SK-N-SH (cell line): ENCODE data around the gene TXNDC11. TPM values are rescaled to one million over a fixed set of nuclear protein-coding genes. Genes with fewer than 3 reads are reported as not detected.

Source experiments
- CTCF ChIA-PET: fragments of 300-600, 350-600 bp; formaldehyde crosslinking; extraction: SDS; loops from one replicate; lab custom pipeline; 2021; lab: Yijun Ruan, JAX
- POLR2A ChIA-PET: fragments of 350-600 bp; sonication (Branson Sonifier 250); formaldehyde crosslinking; extraction: SDS; loops from one replicate; lab custom pipeline; 2020; ENCODE audit warnings: antibody characterized with exemption, inconsistent platforms; lab: Yijun Ruan, JAX
- DNase-seq: peaks from one replicate; pipeline ENCODE4 v3.0.0; 2012
- H2AFZ ChIP-seq: fragments of 200-600 bp; sonication (generic); 2 replicates; pipeline ENCODE4 v1.8.1; 2016; ENCODE audit warnings: antibody characterized with exemption, mild to moderate bottlenecking, low read depth
- H3F3A ChIP-seq: fragments of 200-600 bp; sonication (generic); replicated peaks from 2 replicates; pipeline ENCODE3; 2016; ENCODE audit warnings: antibody characterized with exemption, mild to moderate bottlenecking; ENCODE audit not compliant: insufficient read depth
- H3K27ac ChIP-seq, 2 experiments: fragments of 200-500 bp in 1 of 2; fragments of 200-600 bp in 1 of 2; sonication (Bioruptor generic) in 1 of 2; sonication (generic), shearing (Covaris generic) in 1 of 2; 2 replicates each; pipeline versions ENCODE4 v1.5.1 to v1.6.1; 2014 to 2016; ENCODE audit warnings: low read depth in 2 of 2, inconsistent platforms in 1 of 2, low read length in 1 of 2, mild to moderate bottlenecking in 1 of 2, mixed read lengths in 1 of 2
- H3K27me3 ChIP-seq: fragments of 200-600 bp; sonication (generic), shearing (Covaris generic); 2 replicates; pipeline ENCODE4 v1.6.1; 2016; ENCODE audit warnings: mixed run types; ENCODE audit not compliant: insufficient read depth
- H3K36me3 ChIP-seq, 2 experiments: fragments of 200-500 bp in 1 of 2; fragments of 200-600 bp in 1 of 2; sonication (Bioruptor generic) in 1 of 2; sonication (generic) in 1 of 2; replicated peaks in 1 of 2; 2 replicates each; pipeline versions ENCODE3 to v1.5.1; 2014 to 2016; ENCODE audit warnings: low read length in 1 of 2, mild to moderate bottlenecking in 1 of 2; ENCODE audit not compliant: insufficient read depth in 2 of 2, control insufficient read depth in 1 of 2
- H3K4me1 ChIP-seq, 2 experiments: fragments of 200-500 bp in 1 of 2; fragments of 200-600 bp in 1 of 2; sonication (Bioruptor generic) in 1 of 2; sonication (generic), shearing (Covaris generic) in 1 of 2; 2 replicates each; pipeline versions ENCODE4 v1.5.1 to v1.6.1; 2014 to 2016; ENCODE audit warnings: low read depth in 1 of 2, low read length in 1 of 2, mixed run types in 1 of 2; ENCODE audit not compliant: insufficient read depth in 2 of 2, control insufficient read depth in 1 of 2
- H3K4me2 ChIP-seq: fragments of 200-600 bp; sonication (generic), shearing (Covaris generic); 2 replicates; pipeline ENCODE4 v1.6.1; 2017; ENCODE audit warnings: mixed run types
- H3K4me3 ChIP-seq, 2 experiments: fragments of 200-500 bp in 1 of 2; fragments of 200-600 bp in 1 of 2; sonication (Bioruptor generic) in 1 of 2; sonication (generic), shearing (Covaris generic) in 1 of 2; 2 replicates each; pipeline versions ENCODE4 v1.5.1 to v1.8.1; 2014 to 2016; ENCODE audit warnings: low read depth in 2 of 2, inconsistent platforms in 1 of 2, low read length in 1 of 2, mild to moderate bottlenecking in 1 of 2, mixed read lengths in 1 of 2, moderate library complexity in 1 of 2
- H3K79me2 ChIP-seq: fragments of 200-600 bp; sonication (generic); 2 replicates; pipeline ENCODE4 v1.8.1; 2017; ENCODE audit warnings: mild to moderate bottlenecking; ENCODE audit not compliant: insufficient read depth
- H3K9ac ChIP-seq: fragments of 200-600 bp; sonication (generic); 2 replicates; pipeline ENCODE4 v1.6.1; 2017; ENCODE audit warnings: mixed run types
- H3K9me2 ChIP-seq: fragments of 200-600 bp; sonication (generic); 2 replicates; pipeline ENCODE4 v1.6.1; 2017; ENCODE audit warnings: mixed run types
- H3K9me3 ChIP-seq: fragments of 200-600 bp; sonication (generic); 2 replicates; pipeline ENCODE4 v1.6.1; 2017; ENCODE audit warnings: mixed run types, mild to moderate bottlenecking, moderate library complexity
- H4K20me1 ChIP-seq: fragments of 200-600 bp; sonication (generic); 2 replicates; pipeline ENCODE4 v1.6.1; 2017; ENCODE audit warnings: mild to moderate bottlenecking, mixed run types; ENCODE audit not compliant: insufficient read depth
- ELF1 ChIP-seq: IDR thresholded peaks from 2 replicates; pipeline ENCODE4 v1.4.0; 2012
- EZH2phosphoT487 ChIP-seq: fragments of 200-600 bp; sonication (generic); IDR thresholded peaks from 2 replicates; pipeline ENCODE4 v1.6.1; 2017; ENCODE audit warnings: low read depth, mixed run types, mild to moderate bottlenecking, antibody characterized with exemption, moderate library complexity, borderline replicate concordance
- FOSL2 ChIP-seq: IDR thresholded peaks from 2 replicates; pipeline ENCODE4 v1.4.0; 2012; ENCODE audit warnings: low read depth, mild to moderate bottlenecking, moderate library complexity, borderline replicate concordance
- GABPA ChIP-seq: IDR thresholded peaks from 2 replicates; pipeline ENCODE4 v1.4.0; 2012; ENCODE audit warnings: low read depth, mild to moderate bottlenecking
- JUND ChIP-seq: IDR thresholded peaks from 2 replicates; pipeline ENCODE4 v1.4.0; 2012
- MAX ChIP-seq: IDR thresholded peaks from 2 replicates; pipeline ENCODE4 v1.4.0; 2012; ENCODE audit warnings: low read depth
- MEF2A ChIP-seq: IDR thresholded peaks from 2 replicates; pipeline ENCODE4 v1.4.0; 2012; ENCODE audit warnings: low read depth, borderline replicate concordance
- POLR2AphosphoS5 ChIP-seq: IDR thresholded peaks from 2 replicates; pipeline ENCODE4 v1.6.1; 2012; ENCODE audit warnings: low read depth, low read length
- RCOR1 ChIP-seq: fragments of 150-350 bp; IDR thresholded peaks from 2 replicates; pipeline ENCODE4 v1.6.1; 2017; ENCODE audit warnings: antibody characterized with exemption, low read length
- RFX5 ChIP-seq: IDR thresholded peaks from 2 replicates; pipeline ENCODE4 v1.6.1; 2012; ENCODE audit warnings: mild to moderate bottlenecking, improper control_type of control experiment, low read length
- RXRA ChIP-seq: IDR thresholded peaks from 2 replicates; pipeline ENCODE4 v1.4.0; 2012; ENCODE audit warnings: low read depth, mild to moderate bottlenecking, borderline replicate concordance
- USF1 ChIP-seq: IDR thresholded peaks from 2 replicates; pipeline ENCODE4 v1.4.0; 2012; ENCODE audit warnings: low read depth, borderline replicate concordance
- WGBS: methylation state at CpG from one replicate; pipeline ENCODE4 v1.1.6; 2017; ENCODE audit warnings: low lambda C conversion rate; 5-methylcytosine and 5-hydroxymethylcytosine counted together
- polyA plus RNA-seq, 3 experiments: library from polyadenylated mRNA; depleted of rRNA; stranded (reverse); fragments of >200 nt; gene quantifications; 2 replicates each; pipeline ENCODE4 v1.2.3, GENCODE V29; 2012
- TF ChIP-seq, protein P1 (sequence below): IDR thresholded peaks from 2 replicates; pipeline ENCODE4 v1.6.1; 2012; ENCODE audit warnings: mild to moderate bottlenecking, low read depth, low read length, moderate library complexity

TXNDC11 gene
- polyA plus RNA-seq, 1 of the 3 experiments (the other 2 are of a cell fraction), result 37.0 TPM

DNA sequence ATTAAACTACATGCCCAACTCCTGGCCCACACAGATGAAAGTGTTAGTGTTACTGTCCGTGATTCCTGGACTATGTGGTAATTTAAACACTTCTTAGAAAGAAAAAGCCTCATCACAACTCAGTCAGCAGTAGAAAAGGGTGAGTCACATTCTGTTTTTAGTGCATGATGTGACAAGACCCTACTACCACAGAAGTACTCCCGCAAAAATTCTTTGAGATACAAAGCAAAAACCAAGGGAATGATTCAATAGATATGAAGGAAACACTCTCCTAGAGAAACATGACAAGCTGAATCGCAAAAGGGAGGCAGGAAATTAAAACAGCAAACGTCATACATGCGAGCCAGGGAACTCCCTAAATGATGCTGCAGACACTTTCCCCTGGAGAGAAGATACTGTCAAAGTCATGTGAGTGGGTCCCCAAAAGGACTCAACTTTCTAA is 60.0 kb downstream of the TXNDC11 start:
- H2AFZ ChIP-seq, result no peak overlapping the region
- H3K27me3 ChIP-seq, result no peaks in the 10 kb centered on the region
- peaks cover 42% of the 10 kb centered on the region for H4K20me1 ChIP-seq
- peaks cover 4 to 5% of the 10 kb centered on the region in 2 experiments; a peak in 2 of 4 replicates for H3K4me1 ChIP-seq
- H3K79me2 ChIP-seq, result peaks cover 32% of the 10 kb centered on the region
- CTCF ChIA-PET, result no interaction called here
- H3K4me3 ChIP-seq, result no peak overlapping the region
- H3F3A ChIP-seq, result peaks cover 22% of the 10 kb centered on the region
- no peak for TF ChIP-seq ELF1
- peak; percentile 91 for TF ChIP-seq MEF2A
- no peak for TF ChIP-seq EZH2phosphoT487
- TF ChIP-seq, protein P1, sequence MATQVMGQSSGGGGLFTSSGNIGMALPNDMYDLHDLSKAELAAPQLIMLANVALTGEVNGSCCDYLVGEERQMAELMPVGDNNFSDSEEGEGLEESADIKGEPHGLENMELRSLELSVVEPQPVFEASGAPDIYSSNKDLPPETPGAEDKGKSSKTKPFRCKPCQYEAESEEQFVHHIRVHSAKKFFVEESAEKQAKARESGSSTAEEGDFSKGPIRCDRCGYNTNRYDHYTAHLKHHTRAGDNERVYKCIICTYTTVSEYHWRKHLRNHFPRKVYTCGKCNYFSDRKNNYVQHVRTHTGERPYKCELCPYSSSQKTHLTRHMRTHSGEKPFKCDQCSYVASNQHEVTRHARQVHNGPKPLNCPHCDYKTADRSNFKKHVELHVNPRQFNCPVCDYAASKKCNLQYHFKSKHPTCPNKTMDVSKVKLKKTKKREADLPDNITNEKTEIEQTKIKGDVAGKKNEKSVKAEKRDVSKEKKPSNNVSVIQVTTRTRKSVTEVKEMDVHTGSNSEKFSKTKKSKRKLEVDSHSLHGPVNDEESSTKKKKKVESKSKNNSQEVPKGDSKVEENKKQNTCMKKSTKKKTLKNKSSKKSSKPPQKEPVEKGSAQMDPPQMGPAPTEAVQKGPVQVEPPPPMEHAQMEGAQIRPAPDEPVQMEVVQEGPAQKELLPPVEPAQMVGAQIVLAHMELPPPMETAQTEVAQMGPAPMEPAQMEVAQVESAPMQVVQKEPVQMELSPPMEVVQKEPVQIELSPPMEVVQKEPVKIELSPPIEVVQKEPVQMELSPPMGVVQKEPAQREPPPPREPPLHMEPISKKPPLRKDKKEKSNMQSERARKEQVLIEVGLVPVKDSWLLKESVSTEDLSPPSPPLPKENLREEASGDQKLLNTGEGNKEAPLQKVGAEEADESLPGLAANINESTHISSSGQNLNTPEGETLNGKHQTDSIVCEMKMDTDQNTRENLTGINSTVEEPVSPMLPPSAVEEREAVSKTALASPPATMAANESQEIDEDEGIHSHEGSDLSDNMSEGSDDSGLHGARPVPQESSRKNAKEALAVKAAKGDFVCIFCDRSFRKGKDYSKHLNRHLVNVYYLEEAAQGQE, result no peak
- peak; percentile 29; the same call in 1 of the 2 replicates for TF ChIP-seq JUND
- peak; percentile 49; the same call in 1 of the 2 replicates for TF ChIP-seq FOSL2
- TF ChIP-seq RCOR1, result no peak
- no peak for TF ChIP-seq MAX
- TF ChIP-seq GABPA, result no peak
- TF ChIP-seq, all 33 proteins: peak for 3
- Histone ChIP-seq H3K9me2 (no peaks in the 10 kb centered on the region), H3K27ac (peak overlapping the region in 1 of 2 experiments; percentile 63; a peak in 2 of 4 replicates), H3K9me3 (no peaks in the 10 kb centered on the region), H3K4me2 (0 out of 2 replicates have a peak overlapping the region, but pooled peaks have one; percentile 13), H3K36me3 (peaks cover 44 to 70% of the 10 kb centered on the region in 2 experiments), H3K9ac (no peak overlapping the region; the same call in 1 of the 2 replicates)
- DNase-seq, result no peak
- POLR2A ChIA-PET, result no interaction called here
- WGBS, result 49% methylated on average over 5 of the region's 5 CpGs

DNA sequence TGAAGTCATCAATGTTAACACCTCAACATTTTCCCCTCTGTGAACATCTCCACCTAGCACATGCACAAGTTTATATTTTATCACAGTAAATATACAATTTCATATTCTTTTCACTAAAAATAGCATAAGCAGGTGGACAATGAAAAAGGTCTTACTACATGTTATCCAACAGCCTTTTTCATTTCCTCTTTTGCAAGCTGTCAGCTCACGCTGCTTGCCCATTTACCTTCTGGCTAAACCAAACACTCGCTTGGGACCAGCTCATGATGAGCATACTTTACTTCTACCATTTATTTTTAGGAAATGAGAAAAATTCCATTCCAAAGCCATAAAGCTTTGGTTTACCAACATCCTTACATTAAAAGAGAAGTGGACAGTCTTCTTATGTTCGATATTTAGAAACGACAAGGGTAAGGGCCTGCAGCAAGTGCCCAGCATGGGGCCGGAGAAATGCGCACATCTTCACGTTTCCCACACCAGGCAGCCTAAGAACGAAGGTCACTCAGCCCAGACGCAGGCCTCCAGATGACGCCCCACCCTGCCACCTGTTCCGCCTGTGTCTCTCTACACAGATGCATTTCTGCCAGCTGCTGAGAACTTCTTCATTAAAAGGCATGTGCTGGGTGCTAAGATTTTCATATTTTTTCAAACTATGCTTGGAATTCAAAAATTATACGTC is 60.5 kb downstream of the TXNDC11 start:
- peaks cover 42% of the 10 kb centered on the region for H4K20me1 ChIP-seq
- H3K4me2 ChIP-seq, result 0 out of 2 replicates have a peak overlapping the region, but pooled peaks have one; percentile 13
- H3K4me3 ChIP-seq, result no peak overlapping the region
- no peak for TF ChIP-seq POLR2AphosphoS5
- no peak for TF ChIP-seq RFX5
- no peak for TF ChIP-seq MEF2A
- TF ChIP-seq USF1, result no peak
- no peak for TF ChIP-seq RCOR1
- TF ChIP-seq RXRA, result no peak
- peaks cover 32% of the 10 kb centered on the region for H3K79me2 ChIP-seq
- H3K9me3 ChIP-seq, result no peaks in the 10 kb centered on the region
- no peak overlapping the region for H2AFZ ChIP-seq
- no peak for DNase-seq
- peaks cover 22% of the 10 kb centered on the region for H3F3A ChIP-seq
- H3K27ac ChIP-seq, result peak overlapping the region in 1 of 2 experiments; percentile 63; a peak in 1 of 4 replicates
- no peaks in the 10 kb centered on the region for H3K9me2 ChIP-seq
- POLR2A ChIA-PET, result no interaction called here
- peaks cover 38 to 70% of the 10 kb centered on the region in 2 experiments for H3K36me3 ChIP-seq
- 90% methylated on average over 12 of the region's 12 CpGs for WGBS
- H3K4me1 ChIP-seq, result peaks cover 0 to 5% of the 10 kb centered on the region in 2 experiments; a peak in 2 of 4 replicates
- H3K9ac ChIP-seq, result no peak overlapping the region
- H3K27me3 ChIP-seq, result no peaks in the 10 kb centered on the region
- CTCF ChIA-PET, result no interaction called here
